LHCN-M2 (cell line): ENCODE measurements around the gene MTSS2. TPM values are rescaled to one million over a fixed set of nuclear protein-coding genes. Genes with fewer than 3 reads are reported as not detected.

Experiments
- DNase-seq: peaks from one replicate; pipeline ENCODE4 v3.0.0-alpha.2; 2012; ENCODE audit warnings: low read depth
- polyA plus RNA-seq: library from polyadenylated mRNA; unstranded; fragments of >200 nt; gene quantifications from one replicate; pipeline ENCODE4 v1.2.1, GENCODE V29; 2012; ENCODE audit warnings: missing spikeins
- total RNA-seq: library from RNA; depleted of rRNA; stranded (reverse); fragments of >200 nt; gene quantifications from 2 replicates; pipeline ENCODE4 v1.2.3, GENCODE V29; 2014; rRNA removed

Gene MTSS2
- total RNA-seq: 84.4 and 129 TPM in 2 replicates
- polyA plus RNA-seq: 254 TPM

GRCh38 chr16:70685938-70686375 is at the start of gene MTSS2:
Gene MTSS2, minus strand, starts transcription at chr16:70686053. Its CDS starts 262 bp downstream, at chr16:70685791.
- peak; percentile 85 for DNase-seq

DNA sequence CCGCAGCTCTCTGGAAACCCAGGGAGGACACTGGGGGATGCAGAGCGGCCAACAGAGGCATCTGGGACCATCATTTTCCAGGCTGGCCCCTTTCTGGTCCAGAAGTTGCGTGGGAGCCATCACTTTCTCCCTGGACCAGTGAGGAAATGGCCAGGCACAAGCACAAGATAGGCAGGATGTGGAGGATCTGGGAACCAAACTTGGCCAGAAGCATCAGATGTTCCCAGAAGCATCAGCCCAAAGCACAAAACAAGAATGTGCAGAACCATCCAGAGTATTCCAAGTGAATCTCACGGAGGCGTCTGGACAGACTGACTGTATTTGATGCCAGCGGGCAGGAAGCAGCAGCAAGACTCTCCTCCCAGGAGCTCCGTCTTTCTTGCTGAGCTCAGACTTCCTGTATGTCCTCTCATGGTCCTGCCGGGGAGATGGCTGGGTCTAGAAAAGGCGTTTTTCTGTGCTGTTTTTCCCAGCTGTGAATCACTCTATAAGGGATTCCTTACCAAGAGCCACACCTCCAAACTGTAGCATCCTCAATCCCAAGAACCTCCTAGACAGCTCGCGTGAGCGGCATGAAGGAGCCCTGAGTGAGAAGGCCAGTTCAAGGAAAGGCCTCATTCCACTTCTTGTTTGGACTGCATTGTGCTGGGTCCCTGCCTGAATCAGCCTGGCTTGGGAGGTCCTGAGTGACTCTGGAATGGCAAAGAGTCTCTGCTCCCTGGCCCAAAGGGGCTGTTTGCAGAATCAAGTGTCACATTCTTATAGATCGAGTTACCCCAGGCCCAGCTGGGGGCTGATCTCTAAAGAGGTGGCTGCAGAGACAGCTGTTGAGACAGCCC is 49.5 kb upstream of the MTSS2 start:
- peak; percentile 75 for DNase-seq

DNA sequence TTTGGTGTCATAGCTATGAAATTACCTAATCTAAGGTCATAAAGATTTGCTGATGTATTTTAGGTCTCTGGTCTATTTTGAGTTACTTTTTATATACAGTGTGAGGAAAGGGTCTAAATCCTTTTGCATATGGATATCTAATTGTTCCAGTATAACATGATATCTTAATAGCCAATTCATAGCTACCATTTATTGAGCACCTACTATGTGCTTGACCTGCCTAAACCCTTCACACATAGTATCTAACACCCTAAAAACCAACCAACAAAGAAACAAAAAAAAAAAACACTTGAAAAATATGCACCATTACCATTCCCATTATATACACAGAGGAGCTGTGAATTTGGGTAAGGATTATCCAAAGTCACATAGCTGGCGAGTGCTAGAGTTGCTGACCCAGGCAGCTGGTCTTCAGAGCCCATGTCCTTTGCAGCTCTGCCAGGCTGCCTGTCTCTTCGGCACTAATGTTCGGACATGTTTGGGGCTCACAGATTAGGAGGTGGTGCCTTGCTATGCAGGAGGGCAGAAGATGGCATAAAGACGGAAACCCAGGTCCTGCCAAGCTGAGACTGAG is 48.8 kb upstream of the MTSS2 start:
- DNase-seq: no peak

DNA sequence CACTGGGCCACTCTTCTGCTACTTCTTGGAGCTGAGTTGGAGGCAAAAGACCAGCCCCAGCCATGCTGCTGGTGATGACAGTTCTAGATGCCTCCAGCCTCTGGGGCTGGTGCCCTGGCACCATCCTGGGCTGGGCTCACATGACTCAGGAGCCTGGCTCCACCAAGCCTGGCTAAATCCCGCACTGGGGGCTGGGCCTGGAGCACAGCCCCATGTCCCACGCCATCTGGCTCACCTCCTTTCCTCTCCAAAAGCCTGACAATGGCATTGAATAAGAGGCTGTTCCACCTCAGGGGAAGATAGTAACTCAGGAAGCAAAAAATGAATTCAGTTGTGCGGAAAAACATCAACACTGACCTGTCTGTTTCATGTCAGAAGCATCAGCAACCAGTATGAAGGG is 45.1 kb upstream of the MTSS2 start:
- no peak for DNase-seq

DNA sequence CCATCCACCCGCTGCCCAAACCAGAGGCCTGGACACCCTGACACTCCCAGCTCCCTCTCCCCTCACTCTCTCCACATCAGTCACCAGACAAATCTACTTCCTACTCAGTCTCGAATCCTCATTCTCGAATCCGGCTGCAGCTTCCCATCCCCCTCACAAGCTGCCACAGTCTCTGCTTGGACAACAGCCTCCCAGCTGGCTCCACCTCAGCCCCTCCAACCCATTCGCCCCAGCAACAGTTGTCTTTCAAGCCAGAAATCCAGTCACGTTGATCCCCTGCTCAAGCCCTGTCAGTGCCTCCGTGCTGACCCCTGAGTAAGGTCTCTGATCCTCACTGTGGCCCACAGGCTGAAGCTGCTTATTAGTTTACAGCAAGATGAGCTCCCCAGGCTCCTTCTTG is 44.2 kb upstream of the MTSS2 start:
- DNase-seq: no peak

GRCh38 chr16:70729292-70729691 is 43.4 kb upstream of the MTSS2 start:
- no peak for DNase-seq

- no peak for DNase-seq
These were observed 42.3 kb upstream of the MTSS2 start for GRCh38 chr16:70728150-70728549.

GRCh38 chr16:70726892-70727361 is 41.1 kb upstream of the MTSS2 start:
- DNase-seq: no peak

GRCh38 chr16:70725912-70726828 is 40.3 kb upstream of the MTSS2 start:
- no peak for DNase-seq

GRCh38 chr16:70725024-70725911 is 39.4 kb upstream of the MTSS2 start:
- no peak for DNase-seq

DNA sequence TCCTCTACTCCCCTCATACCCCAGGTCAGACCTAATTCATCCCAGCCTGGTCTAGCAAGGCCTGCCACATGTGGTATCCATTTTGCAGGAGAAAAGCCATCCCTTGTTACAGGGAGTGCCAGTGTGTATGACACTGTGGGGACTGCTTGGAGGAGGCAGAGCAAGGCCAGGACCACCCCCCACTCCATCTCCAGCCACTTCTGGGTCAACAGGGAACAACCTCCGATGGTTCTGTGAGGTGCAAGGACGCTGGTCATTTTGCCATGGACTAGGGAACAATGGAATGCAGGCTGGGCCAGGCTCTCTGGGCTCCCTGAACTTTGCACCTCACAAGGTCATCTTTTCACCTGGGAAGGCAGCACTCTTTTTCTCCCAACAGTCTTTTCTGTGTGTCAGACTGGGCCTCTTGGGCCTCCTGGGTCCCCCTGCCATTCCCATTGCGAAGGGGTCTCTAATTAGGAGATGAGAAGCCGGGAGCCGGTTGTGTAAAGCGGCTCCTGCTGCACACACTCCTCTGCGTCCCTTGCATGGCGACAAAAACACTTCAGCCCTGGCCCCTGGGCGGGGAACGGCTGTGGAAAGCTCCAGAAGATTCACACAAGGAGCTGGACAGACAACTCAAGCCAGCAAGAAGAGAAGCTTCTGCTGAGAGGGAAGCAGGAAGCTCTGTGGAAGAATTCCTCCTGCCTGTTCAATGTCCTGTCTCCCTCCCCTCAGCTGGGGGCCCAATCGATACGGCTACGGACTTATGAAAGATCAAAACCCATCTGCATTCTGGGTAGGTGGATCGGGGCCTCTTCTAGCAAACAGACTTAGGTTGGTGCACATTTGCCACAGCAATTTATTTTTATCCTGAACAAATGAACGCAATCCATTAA is 38.5 kb upstream of the MTSS2 start:
- no peak for DNase-seq

- no peak for DNase-seq
These were observed 37.9 kb upstream of the MTSS2 start for GRCh38 chr16:70723740-70724145.

DNA sequence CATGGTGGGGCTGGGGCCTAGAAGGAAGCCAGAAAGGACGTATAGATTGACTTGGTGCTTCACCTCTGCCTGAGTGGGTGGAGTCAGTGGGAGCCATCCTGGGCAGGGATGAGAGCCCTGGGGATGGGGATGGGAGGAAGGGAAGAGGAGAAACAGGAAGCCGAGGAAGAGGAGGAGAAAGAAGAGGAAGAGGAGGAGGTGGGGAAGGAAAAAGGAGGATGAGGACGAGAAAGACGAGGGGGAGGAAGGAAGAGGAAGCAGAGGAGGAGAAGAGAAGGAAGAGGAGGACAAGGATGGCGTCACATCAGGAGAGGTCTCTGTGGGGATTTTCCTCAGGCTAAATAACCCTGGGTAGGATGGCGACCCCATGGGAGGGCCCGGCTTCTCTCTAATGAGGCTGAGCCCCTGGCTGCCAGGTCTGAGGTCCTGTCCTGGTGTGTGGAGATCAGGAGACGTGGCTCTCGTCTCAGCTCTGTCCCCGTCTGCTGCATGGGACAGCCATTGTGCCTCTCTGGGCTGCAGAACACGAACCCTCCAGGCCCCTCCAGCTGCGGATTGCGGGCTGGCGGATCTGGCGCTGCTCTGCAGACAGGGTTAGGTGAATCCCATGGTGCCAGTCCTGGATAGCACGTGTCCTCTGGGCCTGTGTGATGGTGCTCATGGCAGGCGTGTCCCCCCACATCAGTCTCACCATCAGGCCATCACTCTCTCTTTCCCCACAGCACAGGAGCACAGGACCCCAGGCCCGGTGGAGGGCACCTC is 35.5 kb upstream of the MTSS2 start:
- no peak for DNase-seq

DNA sequence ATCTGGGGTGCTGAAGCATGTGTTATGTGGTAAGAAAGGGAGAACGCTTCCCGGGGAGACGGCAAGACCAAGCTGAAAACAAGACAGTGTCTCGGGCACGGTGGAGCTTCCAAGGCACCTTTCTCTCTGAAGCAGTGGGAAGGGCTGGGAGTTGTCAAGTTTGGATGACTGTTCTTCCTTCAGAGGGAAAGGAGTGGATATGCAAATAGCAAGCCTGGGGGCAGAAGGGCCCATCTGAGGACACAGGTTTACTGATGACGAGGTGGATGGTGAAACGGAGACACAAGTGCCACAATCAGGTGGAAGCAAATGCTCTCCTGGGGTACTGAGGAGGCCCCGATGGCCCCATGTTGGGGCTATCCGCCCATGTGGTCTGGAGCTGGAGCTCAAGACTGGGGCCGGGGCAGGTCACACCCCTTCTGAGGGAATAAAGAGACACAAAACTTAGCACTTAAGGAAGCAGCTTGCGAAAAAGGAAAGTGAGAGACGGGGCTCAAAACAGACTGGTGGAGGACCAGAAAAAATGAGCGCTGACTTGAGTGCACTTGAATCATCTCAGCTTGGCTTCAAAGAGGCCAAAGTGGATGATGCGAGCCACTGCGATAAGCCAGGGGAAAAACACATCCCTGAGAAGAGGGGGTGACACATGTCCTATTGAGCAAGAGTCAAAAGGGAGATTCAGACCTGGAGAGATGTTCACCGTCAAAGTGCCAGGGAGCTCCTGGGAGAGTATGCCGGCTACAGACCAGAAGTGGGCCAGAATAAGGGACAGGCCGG is 34.8 kb upstream of the MTSS2 start:
- no peak for DNase-seq

GRCh38 chr16:70717065-70717464 is 31.2 kb upstream of the MTSS2 start:
- no peak for DNase-seq

DNA sequence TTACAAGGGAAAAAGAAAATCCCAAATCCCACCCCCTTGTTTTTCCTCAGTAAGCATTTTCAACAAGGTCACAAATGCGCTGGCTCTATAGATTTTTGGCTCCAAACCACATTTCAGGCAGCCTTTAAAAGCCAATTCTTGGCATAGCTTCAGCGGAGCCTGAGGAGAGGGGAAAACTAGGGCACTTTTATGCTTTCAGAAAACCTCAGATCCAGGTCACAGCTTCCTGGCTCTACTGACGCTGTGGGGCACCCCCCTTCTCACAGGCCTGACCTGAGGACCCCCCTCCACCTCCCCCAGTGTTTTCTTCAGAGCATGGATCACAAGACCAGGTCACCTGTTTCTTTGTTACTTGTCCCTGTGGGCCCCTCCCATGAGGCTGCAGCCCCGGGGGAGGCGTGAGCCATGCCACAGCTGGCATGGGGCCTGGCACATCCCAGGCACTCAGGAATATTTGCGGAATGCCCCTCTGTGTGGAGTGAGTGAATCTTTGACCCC is 30.1 kb upstream of the MTSS2 start:
- DNase-seq: peak; percentile 70

DNA sequence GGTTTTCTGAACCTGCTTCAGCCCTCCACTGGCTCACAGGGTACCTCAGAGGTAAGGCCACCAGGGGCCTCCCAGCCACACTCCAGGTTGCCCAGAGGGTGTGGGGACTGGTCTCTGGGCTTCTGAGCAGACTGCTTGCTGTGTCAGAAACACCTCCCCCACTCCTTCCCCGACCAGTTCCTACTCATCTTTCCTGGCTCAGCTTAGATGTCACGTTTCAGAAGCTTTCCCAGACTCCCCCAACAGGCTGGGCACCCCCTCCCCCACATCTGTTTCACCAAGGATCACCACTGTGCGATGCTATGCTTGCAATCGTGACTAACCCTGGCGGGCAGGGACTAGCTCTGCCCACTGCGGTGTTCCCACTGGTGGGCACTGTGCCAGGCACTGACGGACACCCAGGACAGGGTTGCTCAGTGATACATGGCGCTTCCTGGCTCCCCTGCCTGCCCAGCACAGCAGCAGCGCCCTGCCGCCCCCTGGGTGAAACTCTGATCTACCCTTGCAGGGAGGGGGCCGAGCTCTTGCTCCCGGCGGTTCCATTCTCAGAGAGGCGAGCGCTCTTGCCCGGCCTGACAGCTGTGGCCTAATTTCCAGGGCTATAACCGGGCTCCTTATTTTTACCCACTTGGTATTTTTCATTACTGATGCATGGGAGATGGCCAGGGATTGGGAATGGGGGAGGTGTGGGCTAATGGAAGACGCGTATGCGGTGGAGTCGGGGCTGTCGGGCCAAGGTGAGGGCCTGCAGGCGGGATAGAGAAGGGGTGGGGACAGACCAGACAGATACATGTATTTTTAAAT is 29.4 kb upstream of the MTSS2 start:
- peak; percentile 100 for DNase-seq
